ENCODE measurements around the gene DLK1.

Gene DLK1

DNA sequence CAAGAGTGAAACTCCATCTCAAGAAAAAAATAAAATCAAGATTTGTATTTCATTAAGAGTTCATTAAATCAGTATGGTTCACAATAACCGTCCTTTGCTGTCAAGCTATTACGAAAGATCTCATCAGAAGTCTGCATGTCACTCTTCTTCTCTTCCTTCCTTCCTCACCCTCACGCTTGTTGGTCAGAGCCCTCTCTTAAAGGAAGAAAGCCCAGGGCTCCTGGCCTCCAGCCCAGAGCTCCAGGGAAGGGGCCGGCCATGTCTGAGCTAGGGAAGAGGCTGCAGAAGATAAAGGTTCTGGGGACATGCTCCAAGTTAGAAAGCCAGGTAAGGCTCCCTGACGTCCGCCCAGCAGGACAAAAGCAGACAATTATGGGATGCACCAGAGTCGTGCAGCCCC, 43.1 kb upstream of the DLK1 start:
- no peak overlapping the region for H3K27ac ChIP-seq
- H3K4me2 ChIP-seq (ENCODE audit: low read length), result no peak overlapping the region
- H3K9me3 ChIP-seq (ENCODE audit: control insufficient read depth, low read length), result no peaks in the 10 kb centered on the region
- TF ChIP-seq, protein P1, sequence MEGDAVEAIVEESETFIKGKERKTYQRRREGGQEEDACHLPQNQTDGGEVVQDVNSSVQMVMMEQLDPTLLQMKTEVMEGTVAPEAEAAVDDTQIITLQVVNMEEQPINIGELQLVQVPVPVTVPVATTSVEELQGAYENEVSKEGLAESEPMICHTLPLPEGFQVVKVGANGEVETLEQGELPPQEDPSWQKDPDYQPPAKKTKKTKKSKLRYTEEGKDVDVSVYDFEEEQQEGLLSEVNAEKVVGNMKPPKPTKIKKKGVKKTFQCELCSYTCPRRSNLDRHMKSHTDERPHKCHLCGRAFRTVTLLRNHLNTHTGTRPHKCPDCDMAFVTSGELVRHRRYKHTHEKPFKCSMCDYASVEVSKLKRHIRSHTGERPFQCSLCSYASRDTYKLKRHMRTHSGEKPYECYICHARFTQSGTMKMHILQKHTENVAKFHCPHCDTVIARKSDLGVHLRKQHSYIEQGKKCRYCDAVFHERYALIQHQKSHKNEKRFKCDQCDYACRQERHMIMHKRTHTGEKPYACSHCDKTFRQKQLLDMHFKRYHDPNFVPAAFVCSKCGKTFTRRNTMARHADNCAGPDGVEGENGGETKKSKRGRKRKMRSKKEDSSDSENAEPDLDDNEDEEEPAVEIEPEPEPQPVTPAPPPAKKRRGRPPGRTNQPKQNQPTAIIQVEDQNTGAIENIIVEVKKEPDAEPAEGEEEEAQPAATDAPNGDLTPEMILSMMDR (IDR thresholded peaks at IDR 0.05), result no peak
- H3K27me3 ChIP-seq (ENCODE audit: control insufficient read depth, insufficient read depth, low read length), result no peaks in the 10 kb centered on the region
- no peak overlapping the region for H2AFZ ChIP-seq
- H3K4me1 ChIP-seq, result no peaks in the 10 kb centered on the region
- no peaks in the 10 kb centered on the region for H3K79me2 ChIP-seq
- H3K4me3 ChIP-seq (ENCODE audit: low read depth, low read length), result no peak overlapping the region
- no peak overlapping the region for H3K9ac ChIP-seq
- H3K36me3 ChIP-seq (ENCODE audit: control insufficient read depth, insufficient read depth, low read length), result no peaks in the 10 kb centered on the region

DNA sequence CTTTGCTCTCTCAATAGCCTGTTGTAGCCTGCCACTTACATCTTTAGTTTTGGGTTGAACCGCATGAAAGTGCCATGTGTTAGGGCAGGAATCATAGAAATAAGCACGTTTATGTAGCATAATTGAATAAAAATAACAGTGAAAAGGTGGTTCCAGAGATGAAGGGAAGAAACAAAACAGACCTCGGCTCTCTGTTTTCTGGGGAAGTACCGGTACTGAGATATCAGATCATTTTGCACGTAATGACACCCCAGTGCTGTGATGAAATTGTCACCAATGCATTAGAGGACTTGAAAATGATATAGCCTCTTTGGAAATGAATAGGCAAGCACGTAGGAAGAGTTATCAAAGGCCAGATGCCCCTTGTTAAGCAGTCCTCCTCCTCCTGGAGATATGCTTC, 42.5 kb upstream of the DLK1 start:
- Histone ChIP-seq H3K36me3 (ENCODE audit: control insufficient read depth, insufficient read depth, low read length) (no peaks in the 10 kb centered on the region), H3K27me3 (ENCODE audit: control insufficient read depth, insufficient read depth, low read length) (no peaks in the 10 kb centered on the region), H3K4me3 (ENCODE audit: low read depth, low read length) (no peak overlapping the region), H3K4me1 (no peaks in the 10 kb centered on the region), H3K27ac (no peak overlapping the region), H3K9ac (no peak overlapping the region), H2AFZ (no peak overlapping the region), H3K79me2 (no peaks in the 10 kb centered on the region), H3K4me2 (ENCODE audit: low read length) (no peak overlapping the region), H3K9me3 (ENCODE audit: control insufficient read depth, low read length) (no peaks in the 10 kb centered on the region)
- TF ChIP-seq, protein P1 (IDR thresholded peaks at IDR 0.05), result no peak

DNA sequence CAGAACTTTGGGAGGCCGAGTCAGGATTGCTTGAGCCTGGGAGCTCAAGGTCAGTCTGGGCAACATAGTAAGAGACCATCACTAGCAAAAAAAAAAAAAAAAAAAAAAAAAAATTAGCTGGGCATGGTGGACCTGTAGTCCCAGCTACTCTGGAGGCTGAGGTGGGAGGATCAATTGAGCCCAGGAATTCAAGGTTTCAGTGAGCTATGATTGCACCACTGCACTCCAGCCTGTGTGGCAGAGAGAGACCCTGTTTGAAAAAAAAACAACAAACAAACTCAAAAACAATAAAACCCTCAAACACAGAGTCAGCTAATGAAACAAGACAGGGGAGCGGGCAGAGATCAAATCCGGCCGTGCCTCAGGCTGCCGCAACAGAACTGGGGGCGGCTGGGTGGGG, 41.7 kb upstream of the DLK1 start:
- Histone ChIP-seq H2AFZ (no peak overlapping the region), H3K27me3 (ENCODE audit: control insufficient read depth, insufficient read depth, low read length) (no peaks in the 10 kb centered on the region), H3K36me3 (ENCODE audit: control insufficient read depth, insufficient read depth, low read length) (no peaks in the 10 kb centered on the region), H3K4me1 (no peaks in the 10 kb centered on the region), H3K27ac (no peak overlapping the region), H3K79me2 (no peaks in the 10 kb centered on the region), H3K9me3 (ENCODE audit: control insufficient read depth, low read length) (no peaks in the 10 kb centered on the region), H3K9ac (no peak overlapping the region), H3K4me2 (ENCODE audit: low read length) (no peak overlapping the region), H3K4me3 (ENCODE audit: low read depth, low read length) (no peak overlapping the region)
- TF ChIP-seq, protein P1 (IDR thresholded peaks at IDR 0.05), result no peak

DNA sequence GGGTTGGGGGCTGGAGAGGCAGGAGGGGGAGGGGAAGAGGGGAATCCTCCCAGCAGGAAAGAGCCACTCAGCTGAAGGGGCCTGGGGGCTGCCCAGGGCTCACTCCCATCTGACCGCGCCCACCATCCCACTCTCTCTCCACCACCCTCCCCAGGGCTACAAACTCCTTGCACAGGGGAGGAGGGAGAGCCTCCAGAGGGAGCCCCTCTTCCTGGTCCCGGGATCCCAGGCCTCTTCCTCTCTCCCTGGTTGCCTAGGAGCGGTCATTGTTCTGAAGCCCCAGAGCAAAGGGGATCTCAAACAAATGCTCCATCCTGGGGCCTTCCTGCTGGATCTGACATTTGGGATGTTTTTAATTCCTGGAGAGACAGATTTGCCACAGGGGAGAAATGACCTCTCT, 39.8 kb upstream of the DLK1 start:
- no peaks in the 10 kb centered on the region for H3K27me3 ChIP-seq (ENCODE audit: control insufficient read depth, insufficient read depth, low read length)
- H3K4me2 ChIP-seq (ENCODE audit: low read length), result no peak overlapping the region
- no peak overlapping the region for H3K4me3 ChIP-seq (ENCODE audit: low read depth, low read length)
- no peaks in the 10 kb centered on the region for H3K79me2 ChIP-seq
- H3K9me3 ChIP-seq (ENCODE audit: control insufficient read depth, low read length), result no peaks in the 10 kb centered on the region
- no peak overlapping the region for H2AFZ ChIP-seq
- no peak overlapping the region for H3K9ac ChIP-seq
- H3K27ac ChIP-seq, result no peak overlapping the region
- TF ChIP-seq, protein P1 (IDR thresholded peaks at IDR 0.05), result no peak
- no peaks in the 10 kb centered on the region for H3K36me3 ChIP-seq (ENCODE audit: control insufficient read depth, insufficient read depth, low read length)
- H3K4me1 ChIP-seq, result no peaks in the 10 kb centered on the region

DNA sequence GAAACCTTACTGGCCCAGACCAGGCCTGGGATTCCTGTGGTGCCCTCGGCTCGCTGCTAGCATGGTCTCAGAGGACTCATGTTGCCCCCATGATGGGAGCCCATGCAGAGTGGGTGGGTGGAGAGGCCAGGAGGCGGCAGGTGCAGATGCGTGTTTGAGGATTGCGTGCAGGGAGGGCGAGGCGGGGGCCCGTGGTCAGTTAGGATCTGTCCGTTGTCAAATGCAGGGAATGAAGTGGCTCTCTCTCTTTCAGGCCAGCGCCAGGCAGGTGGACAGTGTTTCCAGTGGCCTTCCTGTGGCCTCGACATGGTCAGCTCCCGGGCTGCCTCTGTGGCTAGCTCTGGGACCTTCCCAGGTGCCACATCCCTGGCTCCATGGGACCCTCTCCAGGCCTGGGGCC, 39.3 kb upstream of the DLK1 start:
- Histone ChIP-seq H3K4me2 (ENCODE audit: low read length) (no peak overlapping the region), H3K36me3 (ENCODE audit: control insufficient read depth, insufficient read depth, low read length) (no peaks in the 10 kb centered on the region), H3K9me3 (ENCODE audit: control insufficient read depth, low read length) (no peaks in the 10 kb centered on the region), H2AFZ (no peak overlapping the region), H3K9ac (no peak overlapping the region), H3K79me2 (no peaks in the 10 kb centered on the region), H3K4me1 (no peaks in the 10 kb centered on the region), H3K27me3 (ENCODE audit: control insufficient read depth, insufficient read depth, low read length) (no peaks in the 10 kb centered on the region), H3K4me3 (ENCODE audit: low read depth, low read length) (no peak overlapping the region), H3K27ac (no peak overlapping the region)
- TF ChIP-seq, protein P1 (IDR thresholded peaks at IDR 0.05), result no peak
